CD14-positive monocyte (primary cell): ENCODE results near the gene GPRC5B. TPM values are rescaled to one million over a fixed set of nuclear protein-coding genes. Genes with fewer than 3 reads are reported as not detected.

Source experiments
- DNase-seq, 3 donors: peaks; one replicate each; pipeline ENCODE4 v3.0.0-alpha.2; 2011 to 2022
- H2AFZ ChIP-seq: 2 replicates; pipeline ENCODE4 v1.6.0; 2012; ENCODE audit warnings: mild to moderate bottlenecking, low read depth, low read length, inconsistent platforms; ENCODE audit not compliant: insufficient read depth, poor library complexity, severe bottlenecking
- H3K27ac ChIP-seq, 2 donors: 1 replicate in 1 of 2; 2 replicates in 1 of 2; pipeline ENCODE4 v1.5.1; 2012 to 2013; ENCODE audit warnings: low read length in 2 of 2, control low read depth in 1 of 2, inconsistent platforms in 1 of 2, low read depth in 1 of 2, mild to moderate bottlenecking in 1 of 2
- H3K27me3 ChIP-seq, 2 donors: one replicate each; pipeline versions ENCODE4 v1.6.0 to v1.6.1; 2011 to 2013; ENCODE audit warnings: low read length in 2 of 2; ENCODE audit not compliant: control insufficient read depth in 2 of 2, insufficient read depth in 2 of 2
- H3K36me3 ChIP-seq, 2 donors: replicated peaks in 1 of 2; 1 replicate in 1 of 2; 2 replicates in 1 of 2; pipeline versions ENCODE4 v1.5.1 to v1.6.1; 2012 to 2013; ENCODE audit warnings: low read length in 2 of 2, control low read depth in 1 of 2, inconsistent platforms in 1 of 2, mild to moderate bottlenecking in 1 of 2; ENCODE audit not compliant: insufficient read depth in 2 of 2, control insufficient read depth in 1 of 2
- H3K4me1 ChIP-seq, 2 donors: 1 replicate in 1 of 2; 2 replicates in 1 of 2; pipeline versions ENCODE4 v1.5.1 to v1.6.1; 2012 to 2013; ENCODE audit warnings: low read length in 2 of 2, control low read depth in 1 of 2, inconsistent platforms in 1 of 2, mild to moderate bottlenecking in 1 of 2, moderate library complexity in 1 of 2; ENCODE audit not compliant: insufficient read depth in 2 of 2, control insufficient read depth in 1 of 2
- H3K4me2 ChIP-seq: replicated peaks from 2 replicates; pipeline ENCODE3; 2012; ENCODE audit warnings: low read length, moderate library complexity, mild to moderate bottlenecking; ENCODE audit not compliant: poor library complexity, severe bottlenecking; ENCODE audit errors: extremely low read depth
- H3K4me3 ChIP-seq, 3 experiments: fragments of 200-600 bp in 1 of 3; sonication (generic) in 1 of 3; replicated peaks in 1 of 3; 1 replicate in 2 of 3; 2 replicates in 1 of 3; pipeline ENCODE4 v1.5.1; 2011 to 2013; ENCODE audit warnings: low read length in 3 of 3, mild to moderate bottlenecking in 3 of 3, control low read depth in 2 of 3, low read depth in 2 of 3, inconsistent platforms in 1 of 3, moderate library complexity in 1 of 3
- H3K79me2 ChIP-seq: 2 replicates; pipeline ENCODE4 v1.6.0; 2012; ENCODE audit warnings: mild to moderate bottlenecking, control low read depth, inconsistent platforms, low read length, moderate library complexity; ENCODE audit not compliant: insufficient read depth
- H3K9ac ChIP-seq: 2 replicates; pipeline ENCODE4 v1.6.0; 2017; ENCODE audit warnings: low read length, mild to moderate bottlenecking; ENCODE audit not compliant: insufficient read depth, poor library complexity, severe bottlenecking
- H3K9me3 ChIP-seq, 2 donors: replicated peaks in 1 of 2; 1 replicate in 1 of 2; 2 replicates in 1 of 2; pipeline versions ENCODE4 v1.5.1 to v1.6.1; 2012 to 2013; ENCODE audit warnings: low read length in 2 of 2, control low read depth in 1 of 2; ENCODE audit not compliant: control insufficient read depth in 1 of 2, insufficient read depth in 1 of 2
- H4K20me1 ChIP-seq: 2 replicates; pipeline ENCODE4 v1.6.0; 2012; ENCODE audit warnings: mild to moderate bottlenecking, low read length, control low read depth, moderate library complexity; ENCODE audit not compliant: insufficient read depth
- H3K27ac Mint-ChIP-seq, 7 donors: one replicate each; pipeline ENCODE4 v1.8.0; 2020; ENCODE audit warnings: mild to moderate bottlenecking in 7 of 7, mixed read lengths in 7 of 7, moderate library complexity in 6 of 7, inconsistent platforms in 2 of 7
- H3K27me3 Mint-ChIP-seq, 3 donors: one replicate each; pipeline ENCODE4 v1.8.0; 2021 to 2022; ENCODE audit warnings: low read depth in 3 of 3, mild to moderate bottlenecking in 3 of 3, mixed read lengths in 3 of 3, moderate library complexity in 3 of 3, inconsistent platforms in 1 of 3
- H3K36me3 Mint-ChIP-seq, 2 donors: one replicate each; pipeline ENCODE4 v1.8.0; 2020; ENCODE audit warnings: mixed read lengths in 2 of 2, inconsistent platforms in 1 of 2, mild to moderate bottlenecking in 1 of 2
- H3K4me1 Mint-ChIP-seq: one replicate; pipeline ENCODE4 v1.8.0; 2020; ENCODE audit warnings: mild to moderate bottlenecking, mixed read lengths
- H3K4me3 Mint-ChIP-seq, 2 donors: one replicate each; pipeline ENCODE4 v1.8.0; 2020; ENCODE audit warnings: mild to moderate bottlenecking in 2 of 2, mixed read lengths in 2 of 2, moderate library complexity in 1 of 2
- H3K9me3 Mint-ChIP-seq, 7 donors: one replicate each; pipeline ENCODE4 v1.8.0; 2020 to 2022; ENCODE audit warnings: mixed read lengths in 7 of 7, mild to moderate bottlenecking in 6 of 7, moderate library complexity in 6 of 7, inconsistent platforms in 2 of 7
- CTCF ChIP-seq: fragments of 200-600 bp; IDR thresholded peaks from one replicate; pipeline ENCODE4 v1.8.0; 2022; ENCODE audit warnings: antibody characterized with exemption, mild to moderate bottlenecking
- WGBS: methylation state at CpG from one replicate; pipeline ENCODE4 v1.1.5; 2013; ENCODE audit warnings: missing lambda C conversion rate; ENCODE audit not compliant: insufficient coverage; 5-methylcytosine and 5-hydroxymethylcytosine counted together
- intact Hi-C, 2 donors: fragments of 100-400 bp; cut with micrococcal nuclease; formaldehyde crosslinking; loops; one replicate each; pipeline versions ENCODE4 v1.15.0 to v1.15.1; 2023
- polyA plus RNA-seq, 3 donors: library from polyadenylated mRNA; depleted of rRNA in 1 of 3; unstranded in 2 of 3; stranded (reverse) in 1 of 3; fragments of 300-500 nt in 2 of 3; fragments of >200 nt in 1 of 3; fragmentation: Illumina TruSeq in 2 of 3; gene quantifications; 1 replicate in 2 of 3; 2 replicates in 1 of 3; pipeline ENCODE4 v1.2.3, GENCODE V29; 2012 to 2021

GPRC5B gene
- polyA plus RNA-seq, 3 donors, result 0.06 to 0.24 TPM; not detected in 1

GRCh38 chr16:19914877-19915276 is 30.2 kb upstream of the GPRC5B start:
- Mint-ChIP-seq H3K27ac (no peak overlapping the region), H3K36me3 (no peaks in the 10 kb centered on the region), H3K27me3 (peaks cover 3 to 16% (median 9%) of the 10 kb centered on the region in 3 donors), H3K4me3 (no peak overlapping the region), H3K4me1 (no peaks in the 10 kb centered on the region), H3K9me3 (no peaks in the 10 kb centered on the region)
- H3K9me3 ChIP-seq, result no peaks in the 10 kb centered on the region
- no peak overlapping the region for H3K9ac ChIP-seq
- intact Hi-C loops, result no loop called here
- no peaks in the 10 kb centered on the region for H4K20me1 ChIP-seq
- no peak overlapping the region for H3K4me2 ChIP-seq
- H3K27ac ChIP-seq, result no peak overlapping the region
- TF ChIP-seq CTCF, result no peak
- no peaks in the 10 kb centered on the region for H3K79me2 ChIP-seq
- H3K36me3 ChIP-seq, result no peaks in the 10 kb centered on the region
- no peaks in the 10 kb centered on the region for H3K4me1 ChIP-seq
- 86% methylated on average over 1 of the region's 7 CpGs for WGBS
- DNase-seq, result no peak
- H2AFZ ChIP-seq, result no peak overlapping the region
- H3K27me3 ChIP-seq, result no peaks in the 10 kb centered on the region
- H3K4me3 ChIP-seq, result no peak overlapping the region

- Histone ChIP-seq H3K36me3 (no peaks in the 10 kb centered on the region), H4K20me1 (no peaks in the 10 kb centered on the region), H3K4me3 (no peak overlapping the region), H3K4me2 (no peak overlapping the region), H3K9me3 (no peaks in the 10 kb centered on the region), H3K27ac (no peak overlapping the region), H3K79me2 (no peaks in the 10 kb centered on the region), H3K27me3 (no peaks in the 10 kb centered on the region), H3K9ac (no peak overlapping the region), H3K4me1 (no peaks in the 10 kb centered on the region), H2AFZ (no peak overlapping the region)
- WGBS, result no CpG with 5 or more reads among the region's 2 CpGs
- H3K27me3 Mint-ChIP-seq, result peaks cover 5 to 20% (median 10%) of the 10 kb centered on the region in 3 donors
- no peaks in the 10 kb centered on the region for H3K9me3 Mint-ChIP-seq
- no peak for TF ChIP-seq CTCF
- H3K27ac Mint-ChIP-seq, result no peak overlapping the region
- peak in 1 of 3 donors; percentile 17 for DNase-seq
- no peaks in the 10 kb centered on the region for H3K4me1 Mint-ChIP-seq
- no peak overlapping the region for H3K4me3 Mint-ChIP-seq
- intact Hi-C loops, result no loop called here
- H3K36me3 Mint-ChIP-seq, result no peaks in the 10 kb centered on the region
Measured at GRCh38 chr16:19913340-19913645, 28.6 kb upstream of the GPRC5B start.
